Karpas-422 (cell line): ENCODE measurements around the gene TOMM40. TPM values are rescaled to one million over a fixed set of nuclear protein-coding genes. Genes with fewer than 3 reads are reported as not detected.
"Not testable (repeated sequence)": the region's sequence is repeated elsewhere in the genome, so short reads cannot be mapped to it uniquely, and the experiment has no call there.

ENCODE experiments used
- DNase-seq: peaks from one replicate; pipeline ENCODE4 v3.0.0-alpha.2; 2015
- H2AFZ ChIP-seq: fragments of 200-600 bp; sonication (generic); 2 replicates; pipeline ENCODE4 v1.6.1; 2014; ENCODE audit warnings: antibody characterized with exemption, low read length, mixed read lengths
- H3K27ac ChIP-seq: fragments of 200-600 bp; sonication (generic); 2 replicates; pipeline ENCODE4 v1.5.1; 2014; ENCODE audit warnings: mild to moderate bottlenecking, low read length, moderate library complexity
- H3K27me3 ChIP-seq: fragments of 200-600 bp; sonication (generic); 2 replicates; pipeline ENCODE4 v1.6.1; 2014; ENCODE audit warnings: low read length, mixed read lengths
- H3K36me3 ChIP-seq: fragments of 200-600 bp; sonication (generic); 2 replicates; pipeline ENCODE4 v1.6.1; 2014; ENCODE audit warnings: low read length, mixed read lengths; ENCODE audit not compliant: insufficient read depth
- H3K4me1 ChIP-seq: fragments of 200-600 bp; sonication (generic); 2 replicates; pipeline ENCODE4 v1.6.1; 2014; ENCODE audit warnings: mild to moderate bottlenecking, low read length, mixed read lengths
- H3K4me2 ChIP-seq: fragments of 200-600 bp; sonication (generic); 2 replicates; pipeline ENCODE4 v1.6.1; 2014; ENCODE audit warnings: low read length, low read depth, mild to moderate bottlenecking; ENCODE audit not compliant: poor library complexity, severe bottlenecking
- H3K4me3 ChIP-seq: fragments of 200-600 bp; sonication (generic); 2 replicates; pipeline ENCODE4 v1.5.1; 2014; ENCODE audit warnings: mild to moderate bottlenecking, antibody characterized with exemption, low read length, mixed read lengths
- H3K79me2 ChIP-seq: fragments of 200-600 bp; sonication (generic); 2 replicates; pipeline ENCODE4 v1.6.1; 2014; ENCODE audit warnings: mild to moderate bottlenecking, low read length, mixed read lengths
- H3K9ac ChIP-seq: fragments of 200-600 bp; sonication (generic); 2 replicates; pipeline ENCODE4 v1.6.0; 2014; ENCODE audit warnings: low read length
- H3K9me2 ChIP-seq: fragments of 200-600 bp; sonication (generic), shearing (Covaris generic); replicated peaks from 2 replicates; pipeline ENCODE4 v1.6.0; 2014; ENCODE audit warnings: mild to moderate bottlenecking, low read length, moderate library complexity; ENCODE audit not compliant: insufficient read depth
- H3K9me3 ChIP-seq: fragments of 300-700, 200-600 bp; sonication (generic); 2 replicates; pipeline ENCODE4 v1.6.1; 2014; ENCODE audit warnings: low read length, mixed read lengths
- H4K20me1 ChIP-seq: fragments of 200-600 bp; sonication (generic); 2 replicates; pipeline ENCODE4 v1.6.1; 2014; ENCODE audit warnings: mild to moderate bottlenecking, antibody characterized with exemption, low read length, low read depth; ENCODE audit not compliant: insufficient read depth
- total RNA-seq: library from RNA; depleted of rRNA; stranded (reverse); fragments of >200 nt; shearing (Covaris generic); gene quantifications from 2 replicates; pipeline ENCODE4 v1.2.3, GENCODE V29; 2014; ENCODE audit warnings: low replicate concordance

The TOMM40 gene
- total RNA-seq, 1 experiment from 2014 or later = 25.6 TPM

GRCh38 chr19:44924243-44924725 lies 33.2 kb downstream of the TOMM40 start:
- no peak overlapping the region for H3K4me3 ChIP-seq
- no peaks in the 10 kb centered on the region for H3K4me1 ChIP-seq
- no peaks in the 10 kb centered on the region for H3K9me2 ChIP-seq
- H3K27me3 ChIP-seq = no peaks in the 10 kb centered on the region
- peak; percentile 36 for DNase-seq
- H4K20me1 ChIP-seq = no peaks in the 10 kb centered on the region
- H3K79me2 ChIP-seq = no peaks in the 10 kb centered on the region
- H3K27ac ChIP-seq = no peak overlapping the region
- H3K36me3 ChIP-seq = no peaks in the 10 kb centered on the region
- H2AFZ ChIP-seq = no peak overlapping the region
- no peaks in the 10 kb centered on the region for H3K9me3 ChIP-seq
- no peak overlapping the region for H3K9ac ChIP-seq
- H3K4me2 ChIP-seq = no peak overlapping the region

GRCh38 chr19:44925114-44925891 lies 34.2 kb downstream of the TOMM40 start:
- Histone ChIP-seq H3K4me2 (no peak overlapping the region), H4K20me1 (no peaks in the 10 kb centered on the region), H2AFZ (no peak overlapping the region), H3K9me2 (no peaks in the 10 kb centered on the region), H3K79me2 (no peaks in the 10 kb centered on the region), H3K4me3 (no peak overlapping the region), H3K36me3 (no peaks in the 10 kb centered on the region), H3K9ac (no peak overlapping the region), H3K27ac (no peak overlapping the region), H3K4me1 (no peaks in the 10 kb centered on the region), H3K9me3 (no peaks in the 10 kb centered on the region), H3K27me3 (no peaks in the 10 kb centered on the region)
- DNase-seq = no peak

DNA sequence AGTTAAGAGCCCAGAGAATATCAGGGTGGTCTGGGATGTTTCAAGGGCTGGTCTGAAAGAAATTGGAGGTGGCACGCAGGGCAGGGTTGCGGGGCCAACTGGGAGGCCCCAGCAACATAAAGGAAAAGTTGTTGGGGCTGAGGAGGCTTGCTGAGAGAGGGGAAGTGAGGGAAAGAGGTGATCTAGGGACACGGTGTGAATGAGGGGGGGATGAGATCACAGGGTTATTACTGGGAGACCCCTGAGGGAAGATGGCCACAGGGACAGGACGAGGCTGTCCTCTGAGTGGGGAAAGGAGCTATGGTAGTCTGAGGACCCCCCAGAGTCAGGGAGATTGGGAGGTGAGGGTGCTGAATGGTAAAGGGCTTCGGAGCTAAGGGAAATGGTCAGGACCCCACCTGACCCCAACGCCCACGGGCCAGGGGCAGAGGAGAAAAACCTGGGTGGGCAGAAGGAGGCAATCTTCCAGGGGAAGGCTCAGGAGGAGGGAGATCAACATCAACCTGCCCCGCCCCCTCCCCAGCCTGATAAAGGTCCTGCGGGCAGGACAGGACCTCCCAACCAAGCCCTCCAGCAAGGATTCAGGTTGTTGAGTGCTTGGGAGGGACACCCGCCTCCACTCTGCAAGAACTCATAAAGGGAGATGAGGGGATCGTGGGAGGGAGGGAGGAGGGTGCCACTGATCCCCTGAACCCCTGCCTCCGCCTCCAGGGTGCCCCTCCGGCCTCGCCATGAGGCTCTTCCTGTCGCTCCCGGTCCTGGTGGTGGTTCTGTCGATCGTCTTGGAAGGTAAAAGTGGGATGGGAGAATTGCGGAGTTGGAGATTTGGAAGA lies 35.4 kb downstream of the TOMM40 start:
- not testable (repeated sequence) for DNase-seq, H3K9me2 ChIP-seq, H3K27me3 ChIP-seq, H2AFZ ChIP-seq, H3K36me3 ChIP-seq, H3K9me3 ChIP-seq, H3K9ac ChIP-seq, H3K4me1 ChIP-seq, H4K20me1 ChIP-seq, H3K79me2 ChIP-seq, H3K4me2 ChIP-seq, H3K27ac ChIP-seq, H3K4me3 ChIP-seq

- Histone ChIP-seq H2AFZ (no peak overlapping the region), H3K79me2 (no peaks in the 10 kb centered on the region), H3K9ac (no peak overlapping the region), H3K4me2 (no peak overlapping the region), H3K27ac (no peak overlapping the region), H3K36me3 (no peaks in the 10 kb centered on the region), H3K9me3 (no peaks in the 10 kb centered on the region), H3K4me3 (no peak overlapping the region), H3K9me2 (no peaks in the 10 kb centered on the region), H3K4me1 (no peaks in the 10 kb centered on the region), H4K20me1 (no peaks in the 10 kb centered on the region), H3K27me3 (no peaks in the 10 kb centered on the region)
- DNase-seq = no peak
Measured at GRCh38 chr19:44927746-44928145, 36.7 kb downstream of the TOMM40 start.

- Histone ChIP-seq H3K4me1 (no peaks in the 10 kb centered on the region), H3K4me3 (no peak overlapping the region), H3K79me2 (no peaks in the 10 kb centered on the region), H3K36me3 (no peaks in the 10 kb centered on the region), H3K27me3 (no peaks in the 10 kb centered on the region), H3K9me3 (no peaks in the 10 kb centered on the region), H4K20me1 (no peaks in the 10 kb centered on the region), H3K27ac (no peak overlapping the region), H3K9me2 (no peaks in the 10 kb centered on the region), H3K9ac (no peak overlapping the region), H2AFZ (no peak overlapping the region), H3K4me2 (no peak overlapping the region)
- no peak for DNase-seq
Measured at GRCh38 chr19:44930088-44930487, 39.0 kb downstream of the TOMM40 start.

DNA sequence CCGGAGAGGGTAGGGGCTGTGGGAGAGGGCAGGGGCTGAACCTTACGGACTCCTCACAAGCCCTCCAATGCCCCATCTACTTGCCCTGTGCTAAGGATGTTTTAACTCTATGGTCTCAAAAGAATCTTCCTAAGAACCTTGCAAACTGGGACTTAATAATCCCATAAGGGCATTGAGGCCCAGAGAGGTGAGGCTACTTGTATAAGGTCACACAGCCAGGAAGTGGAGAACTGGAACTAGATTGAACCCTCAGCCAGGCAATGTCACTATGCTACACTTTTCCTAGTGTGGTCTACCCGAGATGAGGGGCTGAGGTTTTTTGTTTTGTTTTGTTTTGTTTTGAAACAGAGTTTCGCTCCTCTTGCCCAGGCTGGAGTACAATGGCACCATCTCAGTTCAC lies 40.5 kb downstream of the TOMM40 start:
- no peaks in the 10 kb centered on the region for H4K20me1 ChIP-seq
- DNase-seq = no peak
- H3K4me2 ChIP-seq = no peak overlapping the region
- no peak overlapping the region for H3K4me3 ChIP-seq
- no peaks in the 10 kb centered on the region for H3K9me2 ChIP-seq
- no peaks in the 10 kb centered on the region for H3K27me3 ChIP-seq
- H2AFZ ChIP-seq = no peak overlapping the region
- no peak overlapping the region for H3K9ac ChIP-seq
- no peaks in the 10 kb centered on the region for H3K4me1 ChIP-seq
- no peaks in the 10 kb centered on the region for H3K9me3 ChIP-seq
- no peak overlapping the region for H3K27ac ChIP-seq
- no peaks in the 10 kb centered on the region for H3K36me3 ChIP-seq
- no peaks in the 10 kb centered on the region for H3K79me2 ChIP-seq

GRCh38 chr19:44939668-44940067 lies 48.6 kb downstream of the TOMM40 start:
- H3K9me2 ChIP-seq = no peaks in the 10 kb centered on the region
- H4K20me1 ChIP-seq = no peaks in the 10 kb centered on the region
- H3K36me3 ChIP-seq = no peaks in the 10 kb centered on the region
- no peak overlapping the region for H3K4me2 ChIP-seq
- H3K9me3 ChIP-seq = no peaks in the 10 kb centered on the region
- H3K4me3 ChIP-seq = no peak overlapping the region
- H3K79me2 ChIP-seq = no peaks in the 10 kb centered on the region
- H3K4me1 ChIP-seq = peaks cover 11% of the 10 kb centered on the region
- H2AFZ ChIP-seq = no peak overlapping the region
- no peak for DNase-seq
- no peak overlapping the region for H3K27ac ChIP-seq
- no peak overlapping the region for H3K9ac ChIP-seq
- H3K27me3 ChIP-seq = no peaks in the 10 kb centered on the region

DNA sequence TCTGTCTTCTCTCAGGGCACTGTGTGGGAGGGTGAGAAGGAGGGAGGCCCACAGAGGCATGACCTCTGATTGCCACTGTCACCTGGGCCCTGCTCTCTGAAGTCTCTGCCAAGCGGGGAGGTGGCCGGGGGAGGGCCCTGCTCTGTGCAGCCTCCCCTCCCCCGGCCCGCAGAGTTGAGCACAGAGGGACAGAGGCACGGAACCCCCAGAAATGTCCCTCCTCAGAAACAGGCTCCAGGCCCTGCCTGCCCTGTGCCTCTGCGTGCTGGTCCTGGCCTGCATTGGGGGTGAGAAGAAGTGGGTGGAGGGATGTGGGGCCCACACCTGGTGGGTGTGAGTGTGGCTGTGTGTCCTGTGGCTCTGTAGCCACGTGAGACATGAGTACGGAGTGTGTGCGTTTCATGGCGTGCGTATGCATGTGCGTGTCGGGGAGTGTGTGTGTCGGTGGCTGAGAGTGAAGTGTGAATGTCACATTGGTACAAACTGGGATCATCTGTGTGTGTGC lies 51.1 kb downstream of the TOMM40 start, which contains the start of gene APOC4:
APOC4 (plus strand) TSS at position 171 of the 505 bp plus-strand sequence; CDS start at position 212, 41 bp downstream.
- H3K9me2 ChIP-seq = no peaks in the 10 kb centered on the region
- no peak for DNase-seq
- no peaks in the 10 kb centered on the region for H4K20me1 ChIP-seq
- H3K9me3 ChIP-seq = no peaks in the 10 kb centered on the region
- peaks cover 11% of the 10 kb centered on the region for H3K4me1 ChIP-seq
- no peak within 1 kb of the TSS for H2AFZ ChIP-seq
- no peaks in the 10 kb centered on the region for H3K36me3 ChIP-seq
- H3K79me2 ChIP-seq = no peaks in the 10 kb centered on the region
- H3K27me3 ChIP-seq = no peaks in the 10 kb centered on the region
- H3K4me2 ChIP-seq = no peak within 1 kb of the TSS
- no peak within 1 kb of the TSS for H3K27ac ChIP-seq
- H3K4me3 ChIP-seq = no peak within 1 kb of the TSS
- no peak within 1 kb of the TSS for H3K9ac ChIP-seq
